ENCODE measurements around the gene MEIS2.

MEIS2 gene

DNA sequence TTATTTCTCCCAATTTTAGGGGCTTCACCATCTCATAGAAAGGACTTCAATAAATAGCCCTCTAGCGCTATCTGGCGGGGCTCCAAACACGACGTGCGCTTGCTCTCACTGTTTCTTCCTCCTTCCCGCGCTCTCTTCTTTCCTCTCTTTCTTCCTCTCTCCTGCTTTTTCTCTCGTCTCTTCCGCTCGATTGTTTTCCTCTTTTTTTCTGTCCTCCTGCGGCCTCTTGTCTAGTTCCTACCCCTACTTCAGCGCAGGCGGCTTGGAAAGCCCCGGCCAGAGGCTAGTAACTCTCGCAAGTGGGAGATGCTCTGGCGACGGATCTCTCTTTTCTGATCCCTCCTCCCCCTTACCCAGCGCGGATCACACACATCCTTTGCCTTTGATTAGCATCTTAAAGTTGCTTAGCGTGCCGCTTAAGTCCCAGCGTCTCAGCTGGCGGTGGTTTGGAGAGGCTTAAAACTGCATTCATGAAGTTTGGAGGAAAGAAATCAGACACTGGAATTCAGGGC lies 6.2 kb upstream of the MEIS2 start:
- H3K36me3 ChIP-seq (ENCODE audit: control insufficient read depth in 2 of 2, insufficient read depth in 1 of 2, low read length in 2 of 2) = no peaks in the 10 kb centered on the region
- ChIA-PET CTCF (interaction anchor here (0.6 to 1.6 kb wide), 2 partner anchors 520 to 1589 kb away, joined by 4 to 5 read pairs; no protein-coding TSS in a partner anchor), POLR2A (no interaction called here)
- H3K4me1 ChIP-seq (ENCODE audit: control insufficient read depth, insufficient read depth, low read length) = peaks cover 9% of the 10 kb centered on the region; the same call in 1 of the 2 replicates
- TF ChIP-seq RBAK (tag by site-specific recombination; IDR thresholded peaks at IDR 0.05) (no peak), MYNN (tag by site-specific recombination; IDR thresholded peaks at IDR 0.05; ENCODE audit: borderline replicate concordance) (no peak), SALL2 (tag by site-specific recombination; IDR thresholded peaks at IDR 0.05; ENCODE audit: borderline replicate concordance) (no peak), ZNF692 (tag by site-specific recombination; IDR thresholded peaks at IDR 0.05) (no peak), ZNF214 (tag by site-specific recombination; IDR thresholded peaks at IDR 0.05; ENCODE audit: borderline replicate concordance) (no peak), ZBTB20 (tag by site-specific recombination; IDR thresholded peaks at IDR 0.05) (no peak)
- TF ChIP-seq, protein P1, sequence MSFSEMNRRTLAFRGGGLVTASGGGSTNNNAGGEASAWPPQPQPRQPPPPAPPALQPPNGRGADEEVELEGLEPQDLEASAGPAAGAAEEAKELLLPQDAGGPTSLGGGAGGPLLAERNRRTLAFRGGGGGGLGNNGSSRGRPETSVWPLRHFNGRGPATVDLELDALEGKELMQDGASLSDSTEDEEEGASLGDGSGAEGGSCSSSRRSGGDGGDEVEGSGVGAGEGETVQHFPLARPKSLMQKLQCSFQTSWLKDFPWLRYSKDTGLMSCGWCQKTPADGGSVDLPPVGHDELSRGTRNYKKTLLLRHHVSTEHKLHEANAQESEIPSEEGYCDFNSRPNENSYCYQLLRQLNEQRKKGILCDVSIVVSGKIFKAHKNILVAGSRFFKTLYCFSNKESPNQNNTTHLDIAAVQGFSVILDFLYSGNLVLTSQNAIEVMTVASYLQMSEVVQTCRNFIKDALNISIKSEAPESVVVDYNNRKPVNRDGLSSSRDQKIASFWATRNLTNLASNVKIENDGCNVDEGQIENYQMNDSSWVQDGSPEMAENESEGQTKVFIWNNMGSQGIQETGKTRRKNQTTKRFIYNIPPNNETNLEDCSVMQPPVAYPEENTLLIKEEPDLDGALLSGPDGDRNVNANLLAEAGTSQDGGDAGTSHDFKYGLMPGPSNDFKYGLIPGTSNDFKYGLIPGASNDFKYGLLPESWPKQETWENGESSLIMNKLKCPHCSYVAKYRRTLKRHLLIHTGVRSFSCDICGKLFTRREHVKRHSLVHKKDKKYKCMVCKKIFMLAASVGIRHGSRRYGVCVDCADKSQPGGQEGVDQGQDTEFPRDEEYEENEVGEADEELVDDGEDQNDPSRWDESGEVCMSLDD (tag by site-specific recombination; IDR thresholded peaks at IDR 0.05) = no peak
- no peak overlapping the region for H3K27ac ChIP-seq (ENCODE audit: extremely low read depth, low read depth, low read length)
- no peaks in the 10 kb centered on the region for H3K9me3 ChIP-seq (ENCODE audit: control insufficient read depth, insufficient read depth, low read depth, low read length)
- no peak overlapping the region for H3K4me3 ChIP-seq (ENCODE audit: low read depth, low read length)

DNA sequence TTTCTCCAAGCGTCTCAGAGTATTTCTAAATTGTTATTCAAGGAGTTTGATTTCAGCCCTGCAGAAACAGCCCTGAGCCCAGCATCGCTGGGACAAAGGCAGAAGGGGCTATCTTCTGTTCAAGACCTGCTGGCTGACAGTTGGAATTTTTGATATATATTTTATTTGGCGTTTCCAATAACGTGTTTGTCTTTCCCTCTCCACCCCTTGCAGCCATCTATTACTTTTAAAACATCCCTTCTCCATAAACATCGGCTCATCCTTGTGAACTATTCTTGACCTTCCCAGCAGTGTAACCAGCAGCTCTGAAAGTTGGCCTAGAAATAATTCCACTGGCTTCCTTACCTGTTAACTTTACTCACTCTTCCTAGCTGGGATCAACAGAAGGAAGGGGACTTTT lies 5.5 kb upstream of the MEIS2 start:
- Histone ChIP-seq H3K36me3 (ENCODE audit: control insufficient read depth in 2 of 2, insufficient read depth in 1 of 2, low read length in 2 of 2) (no peaks in the 10 kb centered on the region), H3K4me1 (ENCODE audit: control insufficient read depth, insufficient read depth, low read length) (peaks cover 7% of the 10 kb centered on the region; the same call in 1 of the 2 replicates), H3K27ac (ENCODE audit: extremely low read depth, low read depth, low read length) (no peak overlapping the region), H3K4me3 (ENCODE audit: low read depth, low read length) (no peak overlapping the region), H3K9me3 (ENCODE audit: control insufficient read depth, insufficient read depth, low read depth, low read length) (no peaks in the 10 kb centered on the region)
- ChIA-PET CTCF (interaction anchor here (0.6 to 1.6 kb wide), 2 partner anchors 232 to 1588 kb away, joined by 3 to 4 read pairs; no protein-coding TSS in a partner anchor), POLR2A (no interaction called here)
- TF ChIP-seq KLF8 (tag by site-specific recombination; IDR thresholded peaks at IDR 0.05) = no peak
- no peak for TF ChIP-seq ZNF280C (tag by site-specific recombination; IDR thresholded peaks at IDR 0.05)
- no peak for TF ChIP-seq BCL11A (tag by site-specific recombination; IDR thresholded peaks at IDR 0.05; ENCODE audit: low read depth)
- TF ChIP-seq, protein P2, sequence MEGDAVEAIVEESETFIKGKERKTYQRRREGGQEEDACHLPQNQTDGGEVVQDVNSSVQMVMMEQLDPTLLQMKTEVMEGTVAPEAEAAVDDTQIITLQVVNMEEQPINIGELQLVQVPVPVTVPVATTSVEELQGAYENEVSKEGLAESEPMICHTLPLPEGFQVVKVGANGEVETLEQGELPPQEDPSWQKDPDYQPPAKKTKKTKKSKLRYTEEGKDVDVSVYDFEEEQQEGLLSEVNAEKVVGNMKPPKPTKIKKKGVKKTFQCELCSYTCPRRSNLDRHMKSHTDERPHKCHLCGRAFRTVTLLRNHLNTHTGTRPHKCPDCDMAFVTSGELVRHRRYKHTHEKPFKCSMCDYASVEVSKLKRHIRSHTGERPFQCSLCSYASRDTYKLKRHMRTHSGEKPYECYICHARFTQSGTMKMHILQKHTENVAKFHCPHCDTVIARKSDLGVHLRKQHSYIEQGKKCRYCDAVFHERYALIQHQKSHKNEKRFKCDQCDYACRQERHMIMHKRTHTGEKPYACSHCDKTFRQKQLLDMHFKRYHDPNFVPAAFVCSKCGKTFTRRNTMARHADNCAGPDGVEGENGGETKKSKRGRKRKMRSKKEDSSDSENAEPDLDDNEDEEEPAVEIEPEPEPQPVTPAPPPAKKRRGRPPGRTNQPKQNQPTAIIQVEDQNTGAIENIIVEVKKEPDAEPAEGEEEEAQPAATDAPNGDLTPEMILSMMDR (tag by site-specific recombination; IDR thresholded peaks at IDR 0.05) = no peak
- no peak for TF ChIP-seq ZNF629 (tag by site-specific recombination; IDR thresholded peaks at IDR 0.05)
- no peak for TF ChIP-seq TCF7L2 (IDR thresholded peaks at IDR 0.05; ENCODE audit: borderline replicate concordance, low read depth, low read length)
- no peak for TF ChIP-seq ZNF266 (tag by site-specific recombination; IDR thresholded peaks at IDR 0.05; ENCODE audit: low read depth)
- no peak for TF ChIP-seq YY2 (tag by site-specific recombination; IDR thresholded peaks at IDR 0.05)
- TF ChIP-seq ZSCAN23 (tag by site-specific recombination; IDR thresholded peaks at IDR 0.05) = no peak
- TF ChIP-seq ZFP69B (tag by site-specific recombination; IDR thresholded peaks at IDR 0.05) = no peak
- TF ChIP-seq ZNF776 (tag by site-specific recombination; IDR thresholded peaks at IDR 0.05; ENCODE audit: borderline replicate concordance) = no peak
- no peak for TF ChIP-seq SP7 (tag by site-specific recombination; IDR thresholded peaks at IDR 0.05)
- TF ChIP-seq GLIS1 (tag by site-specific recombination; IDR thresholded peaks at IDR 0.05) = no peak
- no peak for TF ChIP-seq ZNF26 (tag by site-specific recombination; IDR thresholded peaks at IDR 0.05)
- TF ChIP-seq ZBTB11 (tag by site-specific recombination; conservative IDR thresholded peaks at IDR 0.05; ENCODE audit: low read depth) = no peak

Measured in HEK293 (cell line).